GM18909 (cell line): Measurements from ENCODE around the gene MMP12.
"Not testable (repeated sequence)": the region's sequence is repeated elsewhere in the genome, so short reads cannot be mapped to it uniquely, and the experiment has no call there.

Experiments
- ATAC-seq: cut with Tn5 transposase; IDR thresholded peaks from one replicate; pipeline ENCODE4 v1.9.1; 2021; ENCODE audit warnings: mild to moderate bottlenecking; ENCODE audit not compliant: unreplicated experiment, poor library complexity

Gene MMP12

DNA sequence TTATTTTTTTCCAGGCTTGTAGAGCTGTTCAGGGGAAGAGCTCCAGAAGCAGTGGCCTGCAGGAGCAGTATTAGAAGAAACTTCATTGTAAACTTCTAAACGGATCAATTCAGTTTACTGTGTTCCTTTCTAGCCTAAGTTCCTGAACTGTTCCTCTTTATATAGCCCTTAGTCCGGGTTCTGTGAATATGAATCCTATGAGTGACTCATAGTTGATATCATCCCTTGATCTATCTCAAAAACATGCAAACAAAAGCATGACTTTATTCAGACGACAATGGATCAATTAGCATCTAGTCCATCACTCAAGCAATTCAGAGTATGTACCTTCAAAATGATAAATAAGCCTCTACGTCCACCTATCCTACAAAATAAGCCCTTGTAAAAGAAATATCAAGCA is at the start of gene MMP12:
MMP12 (minus strand) TSS at position 131 of the 400 bp plus-strand sequence; CDS start at position 86, 45 bp downstream.
- no peak for ATAC-seq

DNA sequence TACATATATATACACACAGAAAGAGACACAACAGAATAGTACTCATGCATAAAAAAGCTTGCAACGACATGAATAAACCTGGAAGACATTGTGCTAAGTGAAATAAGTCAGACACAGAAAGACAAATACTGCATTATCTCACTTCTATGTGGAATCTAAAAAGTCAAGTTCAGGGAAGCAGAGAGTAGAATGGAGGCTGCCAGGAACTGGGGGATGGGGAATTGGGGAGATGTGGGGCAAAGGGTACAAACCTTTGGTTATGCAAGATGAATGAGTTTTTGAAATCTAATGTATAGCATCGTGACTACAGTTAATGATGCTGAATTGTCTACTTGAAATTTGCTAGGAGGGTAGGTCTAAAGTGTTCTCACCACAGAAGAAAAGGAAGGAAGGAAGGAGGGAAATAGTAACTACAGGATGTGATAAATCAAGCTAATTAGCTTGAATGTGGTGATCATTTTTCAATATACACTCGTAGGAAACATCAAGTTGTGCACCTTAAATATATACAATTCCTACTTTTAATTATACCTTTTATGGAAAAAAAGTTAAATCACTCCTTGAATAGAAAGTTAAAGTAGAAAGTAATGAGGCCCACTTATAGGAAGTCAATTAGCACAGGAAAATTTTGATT is 46.9 kb upstream of the MMP12 start:
- ATAC-seq: no peak

DNA sequence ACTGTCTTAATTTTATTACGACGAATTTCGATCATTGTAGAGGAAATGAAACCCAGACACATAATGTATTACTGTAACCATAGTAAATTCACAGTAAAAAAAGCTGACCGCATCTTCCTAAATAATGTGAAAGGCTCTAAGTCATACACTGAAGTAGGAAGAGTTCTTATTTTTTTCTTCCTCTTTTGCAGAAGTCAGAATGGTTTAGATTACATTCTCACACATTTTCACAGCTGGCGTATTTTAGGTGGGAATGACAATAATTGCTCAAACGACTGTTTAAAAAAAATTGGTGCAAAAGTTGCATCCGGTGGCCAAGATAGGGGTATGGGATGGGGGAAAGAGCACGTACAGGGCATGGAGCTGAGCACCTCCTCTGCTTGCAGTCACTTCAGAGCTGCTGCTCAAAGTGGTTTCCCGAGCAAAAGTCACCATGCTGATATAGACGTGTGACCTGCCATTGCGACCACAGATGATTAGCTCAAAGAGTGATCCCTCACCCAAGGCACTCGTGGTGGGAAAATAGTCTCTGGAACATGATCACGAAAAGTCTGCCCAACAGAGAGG is 45.4 kb upstream of the MMP12 start:
- peak; percentile 89 for ATAC-seq

DNA sequence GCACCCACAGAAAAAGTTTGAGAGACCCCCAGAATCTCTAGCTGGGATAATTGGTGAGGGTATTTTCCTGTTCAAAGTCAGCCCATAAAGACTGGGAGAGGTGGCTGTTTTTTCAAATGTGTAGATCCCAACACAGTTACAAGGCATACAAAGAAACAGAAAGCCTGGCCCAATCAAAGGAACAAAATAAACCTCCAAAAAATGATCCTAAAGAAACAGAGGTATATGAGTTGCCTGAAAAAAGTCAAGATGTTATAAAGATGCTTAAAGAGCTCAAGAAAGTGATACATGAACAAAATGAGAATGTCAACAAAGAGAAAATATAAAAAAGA is 40.2 kb upstream of the MMP12 start:
- no peak for ATAC-seq

DNA sequence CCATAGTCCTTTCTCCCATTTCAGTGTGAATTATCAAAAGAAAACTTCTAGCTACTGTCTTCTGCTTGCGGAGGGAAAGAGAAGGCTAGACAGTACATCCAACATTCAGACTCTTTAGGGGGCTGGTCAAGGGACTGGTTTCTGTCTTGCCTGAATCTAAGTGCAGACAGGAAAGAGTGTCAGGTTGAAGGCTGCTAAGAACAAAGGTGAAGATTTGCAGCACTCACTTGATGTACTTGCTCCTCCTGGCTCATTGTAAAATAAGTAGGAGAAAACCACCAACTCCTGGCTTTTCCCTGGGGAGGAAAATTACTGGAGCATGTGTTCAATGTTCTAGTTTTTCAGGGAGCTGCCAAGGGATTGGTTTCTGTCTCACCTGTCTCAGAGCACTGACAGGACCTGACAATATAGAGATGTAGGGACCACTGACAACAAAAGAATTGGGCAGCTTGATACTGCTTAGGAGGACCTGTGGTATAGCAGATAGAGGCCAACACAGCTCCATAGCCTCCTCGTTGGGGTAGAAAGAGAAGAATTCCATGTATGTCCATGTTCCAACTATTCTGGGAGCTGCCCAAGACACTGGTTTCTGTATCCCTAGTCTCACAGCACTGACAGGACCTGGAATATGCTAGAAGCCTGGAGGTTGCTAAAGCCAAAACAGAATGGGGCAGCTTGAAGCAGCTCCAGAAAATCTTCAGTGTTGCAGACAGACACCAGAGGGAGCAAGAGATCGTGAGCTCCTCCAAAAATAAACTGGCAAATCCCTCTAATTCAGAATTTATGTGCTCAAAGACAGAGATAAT is 39.7 kb upstream of the MMP12 start:
- ATAC-seq: no peak

DNA sequence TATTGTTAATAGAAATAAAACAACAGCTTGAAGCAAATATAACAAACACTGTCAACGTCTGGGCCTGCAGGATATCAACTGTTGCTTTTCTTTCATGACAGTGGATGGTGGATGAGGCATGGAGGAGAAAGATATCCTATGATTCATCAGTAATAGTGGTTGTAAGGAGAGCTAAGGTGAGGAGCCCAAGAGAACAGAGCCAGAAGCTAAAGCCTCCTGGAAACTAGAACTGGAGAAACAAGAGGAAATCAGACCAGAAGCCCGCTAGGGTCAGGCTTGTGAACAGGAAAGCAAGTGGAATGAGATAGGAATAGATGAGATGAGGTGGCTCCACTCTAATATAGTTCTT is 37.7 kb upstream of the MMP12 start:
- ATAC-seq: no peak

DNA sequence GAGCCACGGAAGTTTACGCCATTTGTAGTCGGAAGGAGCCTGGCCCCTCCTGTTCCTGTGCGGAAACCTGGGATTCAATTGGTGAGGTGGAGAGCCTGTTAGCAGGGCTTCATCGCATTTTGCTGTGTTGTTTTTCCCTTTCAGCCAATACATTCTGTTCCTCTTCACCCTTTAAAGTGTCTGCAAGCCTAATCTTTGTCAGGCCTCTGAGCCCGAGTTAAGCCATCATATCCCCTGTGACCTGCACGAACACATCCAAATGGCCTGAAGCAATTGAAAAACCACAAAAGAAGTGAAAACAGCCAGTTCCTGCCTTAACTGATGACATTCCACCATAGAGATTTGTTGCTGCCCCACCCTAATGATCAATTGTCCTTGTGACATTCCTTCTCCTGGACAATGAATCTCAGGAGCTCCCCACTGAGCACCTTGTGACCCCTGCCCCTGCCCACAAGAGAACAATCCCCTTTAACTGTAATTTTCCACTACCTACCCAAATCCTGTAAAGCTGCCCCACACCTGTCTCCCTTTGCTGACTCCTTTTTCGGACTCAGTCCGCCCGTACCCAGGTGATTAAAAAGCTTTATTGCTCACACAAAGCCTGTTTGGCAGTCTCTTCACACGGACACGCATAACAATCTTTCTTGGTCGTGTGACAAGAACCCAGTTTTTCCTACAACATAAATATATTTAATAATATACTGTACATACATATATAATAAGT is 37.1 kb upstream of the MMP12 start:
- no peak for ATAC-seq

DNA sequence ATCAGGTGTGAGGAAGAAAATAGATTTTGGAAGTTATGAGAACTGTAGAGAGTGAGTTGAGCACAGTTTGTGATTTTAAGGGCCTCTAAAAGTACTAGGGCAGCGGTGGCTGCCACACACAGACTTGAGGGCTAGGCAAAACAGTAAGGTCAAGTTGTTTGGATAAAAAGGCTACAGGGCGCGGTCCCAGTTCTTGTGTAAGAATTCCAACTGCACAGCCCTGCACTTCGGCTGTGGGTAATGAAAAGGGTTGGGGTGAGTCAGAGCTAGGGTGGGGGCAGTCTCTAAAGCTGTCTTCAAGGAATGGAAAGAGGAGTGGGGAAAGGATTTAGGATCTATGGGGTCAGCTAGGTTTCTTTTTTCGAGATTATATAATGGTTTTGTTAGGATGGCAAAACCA is 31.1 kb upstream of the MMP12 start:
- ATAC-seq: not testable (repeated sequence)

DNA sequence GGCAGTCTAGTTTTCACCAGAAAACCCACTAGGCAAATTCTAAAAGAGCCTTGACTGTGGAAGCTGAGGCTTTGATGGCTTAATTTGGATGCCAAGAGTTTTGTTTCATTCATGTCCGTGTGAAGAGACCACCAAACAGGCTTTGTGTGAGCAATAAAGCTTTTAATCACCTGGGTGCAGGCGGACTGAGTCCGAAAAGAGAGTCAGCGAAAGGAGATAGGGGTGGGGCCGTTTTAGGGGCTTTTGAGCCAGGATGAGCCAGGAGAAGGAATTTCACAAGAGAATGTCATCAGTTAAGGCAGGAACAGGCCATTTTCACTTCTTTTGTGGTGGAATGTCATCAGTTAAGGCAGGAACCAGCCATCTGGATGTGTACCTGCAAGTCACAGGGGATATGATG is 29.1 kb upstream of the MMP12 start:
- not testable (repeated sequence) for ATAC-seq

DNA sequence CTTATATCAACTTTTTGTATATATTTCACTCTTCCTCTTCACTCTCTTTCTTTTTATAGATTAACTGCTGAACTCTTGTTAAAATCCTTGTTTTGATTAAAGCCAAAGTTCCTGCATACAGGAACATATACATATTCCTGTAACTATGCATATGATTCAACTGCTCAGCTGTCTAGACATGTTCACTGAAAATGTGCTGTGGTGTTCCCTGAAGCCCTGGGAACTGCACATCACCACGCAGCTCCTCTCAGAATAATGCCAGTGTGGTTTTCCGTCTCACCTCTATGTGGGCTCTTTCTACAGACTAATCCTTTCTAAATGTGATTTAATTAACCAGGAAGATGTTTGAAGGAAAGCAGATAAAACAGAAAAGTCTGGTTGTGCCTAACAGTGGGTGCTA is 25.6 kb upstream of the MMP12 start:
- ATAC-seq: no peak

DNA sequence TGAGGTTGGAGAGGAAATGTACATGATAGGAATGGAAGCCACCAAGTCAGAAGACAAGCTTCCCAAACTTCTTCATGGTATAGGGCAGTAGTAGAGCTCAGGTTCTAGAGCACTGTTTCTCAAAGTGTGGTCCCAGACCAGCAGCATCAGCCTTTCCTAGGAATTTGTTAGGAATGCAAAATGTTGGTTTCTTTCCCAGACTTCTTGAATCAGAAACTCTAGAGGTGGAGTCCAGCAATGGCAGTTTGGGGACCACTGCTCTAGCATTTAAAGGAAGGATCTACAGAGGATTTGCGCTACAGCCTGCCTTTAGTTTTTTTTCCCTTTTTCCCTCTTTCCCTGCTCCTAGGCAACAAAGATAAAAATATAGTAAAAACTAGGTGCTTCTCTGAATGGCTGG is 17.0 kb upstream of the MMP12 start:
- ATAC-seq: no peak

DNA sequence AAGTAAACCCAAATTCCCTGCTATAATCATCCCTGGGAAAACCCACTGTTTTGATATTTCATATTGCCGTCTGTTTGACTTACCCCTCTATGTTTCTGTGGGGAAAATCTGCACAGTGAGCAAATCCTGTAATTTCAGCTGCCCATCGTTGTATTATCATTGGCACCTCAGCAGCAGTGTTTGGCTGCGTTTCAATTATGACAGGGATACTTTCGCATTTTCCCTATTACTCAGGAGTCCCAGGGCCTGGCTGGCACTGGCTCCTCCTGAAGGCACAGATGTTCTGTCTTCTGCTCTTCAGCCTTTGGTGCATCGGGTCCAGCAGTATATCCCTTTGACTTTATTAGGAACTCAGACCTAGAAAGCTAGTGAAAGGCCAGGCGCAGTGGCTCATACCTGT is 12.2 kb upstream of the MMP12 start:
- no peak for ATAC-seq

DNA sequence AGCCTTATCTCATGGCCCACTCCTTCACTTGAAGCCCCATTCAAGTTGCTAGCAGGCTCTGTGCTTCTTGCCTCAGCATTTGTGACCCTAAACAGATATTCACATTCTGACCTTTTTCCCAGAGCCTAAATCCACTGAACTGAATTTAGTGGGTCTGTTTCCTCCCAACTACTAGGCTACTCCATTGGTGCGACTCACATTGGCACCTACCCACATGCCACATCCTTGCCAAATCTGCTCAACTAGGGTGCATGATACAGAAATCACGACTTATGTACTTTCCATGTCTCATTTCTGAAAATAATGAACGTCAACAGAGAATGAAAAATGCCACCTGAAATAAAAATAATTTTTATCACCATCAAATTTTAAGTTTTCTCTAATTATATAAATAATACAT is 8.4 kb upstream of the MMP12 start:
- ATAC-seq: no peak

DNA sequence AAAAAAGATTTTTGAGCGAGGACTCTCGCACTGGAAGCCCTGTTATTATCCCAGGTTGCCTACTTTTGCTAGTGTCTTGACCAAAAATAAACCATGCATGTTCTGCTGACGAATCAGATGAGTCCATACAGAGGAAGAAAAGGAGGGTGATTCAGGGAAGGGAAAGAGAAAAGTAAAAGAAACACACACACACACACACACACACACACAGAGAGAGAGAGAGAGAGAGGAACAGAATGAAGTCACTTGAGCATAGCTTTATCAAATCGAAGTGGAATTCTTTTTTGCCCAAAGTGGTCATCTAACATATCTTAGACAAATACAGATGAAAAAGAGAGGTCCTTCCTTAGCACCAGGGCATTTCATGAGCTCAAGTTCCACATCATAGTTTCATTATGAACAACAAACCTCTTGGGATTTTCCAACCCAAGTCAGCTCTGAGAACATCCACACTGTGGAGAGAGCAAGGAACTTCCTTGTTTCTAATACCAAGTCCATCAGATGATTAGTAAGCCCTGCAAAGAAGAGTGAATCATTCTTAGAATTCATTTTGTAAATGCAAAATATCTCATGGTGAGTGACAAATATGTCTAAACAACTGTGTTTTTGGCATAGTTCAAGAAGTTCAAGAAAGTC is 7.7 kb upstream of the MMP12 start:
- ATAC-seq: peak; percentile 72

DNA sequence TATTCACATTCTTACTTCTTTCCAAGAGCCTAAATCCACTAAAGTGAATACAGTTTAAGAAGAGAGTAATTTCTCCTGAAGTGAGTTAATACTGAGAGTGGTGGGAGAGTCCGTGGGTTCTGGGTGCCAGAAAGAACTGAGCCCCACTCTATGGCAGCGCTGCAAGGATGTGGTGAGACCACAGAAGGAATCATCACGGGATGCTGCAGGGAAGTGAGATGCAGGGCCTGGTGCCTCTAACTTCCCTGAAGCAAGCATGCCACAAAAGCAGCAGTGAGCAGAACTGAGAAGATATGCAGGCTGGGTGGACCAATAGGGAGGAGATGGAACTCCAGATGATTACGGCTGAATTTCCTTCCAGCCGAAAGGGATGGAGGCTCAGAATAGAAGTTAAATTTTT is 5.0 kb upstream of the MMP12 start:
- no peak for ATAC-seq

DNA sequence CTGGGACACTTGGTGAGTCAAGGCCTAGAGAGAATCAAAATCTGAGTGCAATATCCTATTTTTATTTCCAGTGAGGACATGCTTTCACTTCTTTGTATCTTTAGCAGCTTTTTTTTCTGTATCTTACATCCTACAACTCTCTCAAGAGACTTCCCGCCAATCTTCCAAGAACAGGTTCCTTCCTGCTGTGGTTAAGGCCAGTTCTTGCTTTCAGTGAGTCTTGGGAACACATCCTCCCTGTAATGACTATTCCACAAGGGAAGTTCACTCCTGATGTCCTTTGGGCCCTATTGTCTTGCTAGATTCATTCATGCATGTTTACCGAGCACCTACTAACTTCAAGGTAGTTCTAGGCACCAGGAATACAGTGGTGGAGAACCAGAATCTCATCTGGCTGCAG is 3.8 kb upstream of the MMP12 start:
- ATAC-seq: no peak

DNA sequence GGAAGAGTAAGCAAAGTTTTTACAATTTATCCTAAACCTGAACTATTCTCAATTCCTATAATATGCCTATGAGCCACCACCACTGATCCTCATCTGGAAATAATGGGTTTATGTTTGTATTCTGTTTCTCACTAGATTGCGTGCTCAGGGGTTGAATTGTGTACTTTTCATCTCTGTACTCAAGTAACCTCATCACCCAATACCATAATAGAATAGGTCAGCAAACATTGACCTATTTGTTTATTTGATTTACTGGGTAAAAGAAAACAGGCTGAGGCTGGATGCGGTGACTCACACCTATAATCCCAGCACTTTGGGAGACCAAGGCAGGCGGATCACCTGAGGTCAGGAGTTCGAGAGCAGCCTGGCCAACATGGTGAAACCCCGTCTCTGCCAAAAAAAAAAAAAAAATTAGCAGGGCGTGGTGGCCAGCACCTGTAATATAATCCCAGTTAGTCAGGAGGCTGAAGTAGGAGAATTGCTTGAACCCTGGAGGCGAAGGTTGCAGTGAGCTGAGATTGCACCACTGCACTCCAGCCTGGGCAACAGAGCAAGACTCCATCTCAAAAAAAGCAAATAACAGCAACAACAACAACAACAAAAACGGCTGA is 5.3 kb downstream of the MMP12 start:
- not testable (repeated sequence) for ATAC-seq

DNA sequence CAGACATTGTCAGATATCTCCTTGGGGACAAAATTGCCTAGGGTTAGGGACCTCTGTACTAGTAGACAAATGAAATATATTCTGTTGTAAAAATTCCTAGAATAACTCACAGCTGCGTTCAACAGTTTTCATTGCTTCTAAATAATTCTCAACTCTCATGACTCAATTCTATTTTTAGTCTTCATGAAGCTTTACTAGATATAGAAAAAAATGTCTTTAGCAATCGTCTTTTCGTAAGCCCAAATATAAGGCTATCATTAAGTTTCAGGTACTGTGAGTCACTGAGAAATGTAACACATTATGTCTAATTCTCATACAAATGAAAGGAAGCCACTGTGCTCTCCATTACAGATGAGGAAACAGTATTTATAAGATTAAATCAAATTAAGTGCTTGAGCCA is 6.4 kb downstream of the MMP12 start:
- no peak for ATAC-seq

DNA sequence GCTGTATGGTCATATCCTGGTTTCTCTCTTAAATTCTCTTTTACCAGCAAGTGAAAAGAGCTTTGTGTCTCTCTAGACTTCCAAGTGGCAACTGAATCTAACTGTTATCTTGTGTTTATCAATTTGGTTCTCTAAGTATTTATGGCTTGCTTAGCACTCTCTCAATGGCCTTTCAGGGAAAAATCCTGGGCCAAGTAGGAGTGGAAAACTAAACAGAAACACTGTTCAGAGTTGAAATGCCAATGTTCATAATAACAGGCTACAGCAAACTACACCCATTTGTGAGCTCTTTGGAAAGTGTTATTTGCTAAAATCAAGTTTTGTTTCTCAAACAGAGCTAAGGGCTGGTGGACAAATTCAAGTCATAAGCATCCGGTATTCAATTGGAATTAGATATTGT is 10.1 kb downstream of the MMP12 start:
- ATAC-seq: no peak

DNA sequence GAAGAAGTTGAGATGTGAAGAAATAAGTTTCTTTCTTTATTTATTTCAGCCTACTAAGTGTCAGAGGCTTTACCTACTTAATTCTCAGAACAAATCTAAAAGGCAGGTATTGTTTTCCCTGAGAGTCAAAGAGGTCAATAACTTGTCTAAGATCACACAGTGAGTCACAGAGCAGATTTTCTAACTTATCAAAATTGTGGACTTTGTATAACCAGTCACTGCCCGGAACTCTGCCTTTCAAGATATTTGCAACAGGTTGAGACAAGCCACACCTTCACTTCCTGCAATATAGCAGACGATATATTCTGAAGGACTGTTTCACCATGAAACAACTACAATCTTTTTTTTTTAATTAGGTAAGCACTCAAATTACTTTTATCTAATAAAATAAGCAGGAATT is 20.8 kb downstream of the MMP12 start:
- ATAC-seq: no peak
